NOMO-1 treated with DMSO at 0.1 percent for 48 hours (cell line): ENCODE data around the gene ARHGEF16.

Experiments
- DNase-seq: peaks from one replicate; lab custom pipeline; 2025; ENCODE audit not compliant: unreplicated experiment; lab: John Stamatoyannopoulos, UW

Gene ARHGEF16

GRCh38 chr1:3422638-3423037, 31.8 kb upstream of the ARHGEF16 start:
- DNase-seq, result no peak

DNA sequence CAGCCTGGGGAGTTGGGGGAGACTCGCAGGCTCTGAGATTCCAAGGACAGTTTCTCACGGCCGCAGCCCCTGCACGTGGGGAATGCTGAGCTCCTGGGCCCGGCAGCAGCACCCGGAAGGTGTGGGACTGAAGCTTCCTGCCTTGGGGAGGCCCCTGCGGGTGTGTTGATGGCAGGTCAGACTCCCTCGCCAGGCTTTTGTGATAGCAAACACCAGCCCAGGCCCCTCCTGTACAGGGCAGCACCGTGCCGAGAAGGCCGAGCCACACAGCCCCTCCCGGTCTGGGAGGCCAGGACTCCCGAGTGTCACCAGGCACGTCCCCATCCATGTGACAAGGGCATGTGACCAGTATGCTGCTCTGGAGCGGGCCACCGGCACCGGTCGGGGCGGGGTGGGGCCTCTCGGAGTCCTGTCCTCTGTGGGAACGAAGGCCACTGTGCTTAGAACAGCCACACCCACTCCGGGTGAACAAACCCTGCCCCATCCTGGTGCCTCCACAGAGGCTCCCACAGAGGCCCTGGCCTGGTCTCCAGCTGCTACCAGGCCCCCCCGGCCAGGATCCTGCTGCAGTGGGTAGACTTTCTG, 31.1 kb upstream of the ARHGEF16 start:
- no peak for DNase-seq

- DNase-seq, result no peak
Observed at GRCh38 chr1:3423896-3424611, 30.4 kb upstream of the ARHGEF16 start.

GRCh38 chr1:3425486-3426215, 28.8 kb upstream of the ARHGEF16 start:
- no peak for DNase-seq

- no peak for DNase-seq
Observed at GRCh38 chr1:3426956-3427535, 27.4 kb upstream of the ARHGEF16 start.

- DNase-seq, result no peak
Observed at GRCh38 chr1:3427711-3428704, 26.5 kb upstream of the ARHGEF16 start.

- DNase-seq, result no peak
Observed at GRCh38 chr1:3428899-3429298, 25.6 kb upstream of the ARHGEF16 start.

GRCh38 chr1:3429320-3429719, 25.1 kb upstream of the ARHGEF16 start:
- no peak for DNase-seq

DNA sequence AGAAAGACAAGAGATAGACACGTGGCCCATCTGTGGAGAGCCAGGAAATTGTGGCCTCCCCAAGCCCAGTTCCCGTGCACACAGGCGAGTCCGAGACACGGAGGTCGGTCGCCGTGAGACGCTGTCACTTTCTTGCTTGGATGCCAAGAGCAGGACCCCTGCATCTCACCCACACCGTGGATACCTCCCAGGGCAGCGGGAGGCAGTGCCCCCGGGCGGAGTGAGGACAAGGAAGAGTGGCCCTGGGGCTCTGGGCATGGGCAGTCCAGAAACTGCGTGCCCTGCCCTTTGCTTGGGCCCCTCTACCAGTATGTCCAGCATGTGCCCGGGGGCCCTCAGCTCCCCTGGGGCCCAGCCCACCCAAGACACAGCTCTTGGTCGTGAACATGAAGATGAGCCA, 24.7 kb upstream of the ARHGEF16 start:
- no peak for DNase-seq

- no peak for DNase-seq
Observed at GRCh38 chr1:3430406-3430805, 24.1 kb upstream of the ARHGEF16 start.

GRCh38 chr1:3430820-3431219, 23.6 kb upstream of the ARHGEF16 start:
- no peak for DNase-seq

- no peak for DNase-seq
Observed at GRCh38 chr1:3431266-3431665, 23.2 kb upstream of the ARHGEF16 start.

GRCh38 chr1:3431686-3432085, 22.8 kb upstream of the ARHGEF16 start:
- no peak for DNase-seq

- DNase-seq, result no peak
Observed at GRCh38 chr1:3432306-3432705, 22.2 kb upstream of the ARHGEF16 start.

DNA sequence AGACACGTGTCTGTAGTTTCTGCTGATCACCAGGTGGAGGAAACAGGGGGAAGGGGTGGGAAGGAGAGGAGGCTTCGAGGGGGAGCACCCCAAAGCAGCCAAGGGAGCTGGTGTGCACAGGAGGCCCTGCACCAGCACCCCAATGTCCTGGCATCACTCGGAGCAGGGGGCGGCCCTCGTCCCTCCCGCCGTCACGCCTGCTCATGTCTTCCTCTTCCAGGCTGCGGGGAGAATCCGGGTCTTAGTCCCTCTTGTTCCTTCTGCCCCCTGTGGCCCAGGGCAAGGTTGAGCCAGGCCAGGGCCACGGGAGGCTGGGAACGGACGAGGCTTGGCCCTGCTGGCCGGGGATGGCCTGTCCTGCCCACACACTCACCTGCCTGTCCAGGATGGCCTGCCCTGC, 21.4 kb upstream of the ARHGEF16 start:
- no peak for DNase-seq

DNA sequence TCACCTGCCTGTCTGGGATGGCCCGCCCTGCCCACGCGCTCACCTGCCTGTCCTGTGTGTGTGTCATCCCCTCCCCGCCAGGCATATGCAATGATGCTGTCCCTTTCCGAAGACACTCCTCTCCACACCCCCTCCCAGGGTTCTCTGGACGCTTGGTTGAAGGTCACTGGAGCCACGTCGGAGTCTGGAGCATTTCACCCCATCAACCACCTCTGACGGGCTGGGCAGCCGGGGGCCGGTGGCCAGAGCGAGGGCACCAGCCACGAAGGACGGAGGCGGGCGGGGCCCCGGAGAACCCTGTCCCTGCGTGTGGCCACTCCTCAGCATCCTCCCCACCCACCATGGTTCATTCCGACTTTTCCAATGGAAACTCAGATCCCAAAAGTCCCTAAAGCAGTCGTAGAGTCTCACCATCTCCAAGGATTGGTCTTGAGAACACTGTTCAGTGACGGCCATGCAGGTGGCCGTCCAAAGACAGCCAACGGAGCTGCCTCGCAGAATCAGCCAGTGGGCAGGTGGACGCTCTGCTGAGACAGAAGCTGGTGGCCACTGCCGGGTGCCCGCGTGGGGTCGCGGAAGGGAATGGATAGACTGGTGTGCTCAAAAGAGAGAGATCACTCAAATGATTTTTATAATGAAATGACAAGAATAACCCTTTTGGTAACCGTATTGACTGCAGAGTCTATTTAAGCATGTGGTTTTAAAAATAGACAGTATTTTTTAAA, 20.7 kb upstream of the ARHGEF16 start:
- DNase-seq, result no peak

- DNase-seq, result no peak
Observed at GRCh38 chr1:3434406-3435110, 19.9 kb upstream of the ARHGEF16 start.

GRCh38 chr1:3435666-3436065, 18.8 kb upstream of the ARHGEF16 start:
- DNase-seq, result no peak

- DNase-seq, result no peak
Observed at GRCh38 chr1:3436451-3436850, 18.0 kb upstream of the ARHGEF16 start.
